OCI-LY3 (cell line): ENCODE data around the gene LRRC23.

ENCODE experiments used
- H2AFZ ChIP-seq: fragments of 200-600, 300-600 bp; shearing (Covaris generic); 2 replicates; pipeline ENCODE4 v1.6.0; 2014; ENCODE audit warnings: antibody characterized with exemption, low read depth, low read length
- H3K27ac ChIP-seq: fragments of 200-600, 300-600 bp; sonication (generic); 2 replicates; pipeline ENCODE4 v1.5.1; 2014; ENCODE audit warnings: mild to moderate bottlenecking, low read length, moderate library complexity, mixed read lengths
- H3K27me3 ChIP-seq: fragments of 200-600, 300-600 bp; sonication (generic); 2 replicates; pipeline ENCODE4 v1.6.1; 2014; ENCODE audit warnings: low read depth, low read length, mixed read lengths
- H3K36me3 ChIP-seq: fragments of 200-600, 300-600 bp; sonication (generic); replicated peaks from 2 replicates; pipeline ENCODE3; 2014; ENCODE audit warnings: low read depth, low read length, mixed read lengths
- H3K4me1 ChIP-seq: fragments of 300-600, 200-600 bp; sonication (generic); 2 replicates; pipeline ENCODE4 v1.6.1; 2014; ENCODE audit warnings: low read length, mixed read lengths
- H3K4me2 ChIP-seq: fragments of 200-600, 300-600 bp; sonication (generic); 2 replicates; pipeline ENCODE4 v1.6.1; 2014; ENCODE audit warnings: low read length, mixed read lengths
- H3K4me3 ChIP-seq: fragments of 300-600, 200-600 bp; sonication (generic); 2 replicates; pipeline ENCODE4 v1.5.1; 2014; ENCODE audit warnings: antibody characterized with exemption, mild to moderate bottlenecking, low read length, moderate library complexity
- H3K79me2 ChIP-seq: fragments of 300-600, 200-600 bp; shearing (Covaris generic); 2 replicates; pipeline ENCODE4 v1.6.1; 2014; ENCODE audit warnings: mild to moderate bottlenecking, low read length, mixed read lengths
- H3K9ac ChIP-seq: fragments of 300-600, 200-600 bp; shearing (Covaris generic); 2 replicates; pipeline ENCODE4 v1.6.0; 2014; ENCODE audit warnings: mild to moderate bottlenecking, low read length, moderate library complexity
- H3K9me3 ChIP-seq: fragments of 200-600, 300-600 bp; shearing (Covaris generic); 2 replicates; pipeline ENCODE4 v1.6.1; 2014; ENCODE audit warnings: low read length, mixed read lengths; ENCODE audit not compliant: insufficient read depth
- H4K20me1 ChIP-seq: fragments of 200-600, 300-600 bp; sonication (generic); 2 replicates; pipeline ENCODE4 v1.6.1; 2016; ENCODE audit warnings: low read length, mixed read lengths; ENCODE audit not compliant: insufficient read depth
- CTCF ChIP-seq: fragments of 200-600, 300-600 bp; sonication (generic); IDR thresholded peaks from 2 replicates; pipeline ENCODE4 v1.5.1; 2014; ENCODE audit warnings: antibody characterized with exemption, low read length, low read depth
- EZH2phosphoT487 ChIP-seq: fragments of 200-600 bp; shearing (Covaris generic); IDR thresholded peaks from 2 replicates; pipeline ENCODE4 v1.6.1; 2018; ENCODE audit warnings: antibody characterized with exemption, mixed run types, low read depth

The LRRC23 gene

GRCh38 chr12:6915789-6916285, 11.2 kb downstream of the LRRC23 start:
- Histone ChIP-seq H3K4me1 (peaks cover 14% of the 10 kb centered on the region), H3K27ac (no peak overlapping the region), H3K9me3 (no peaks in the 10 kb centered on the region), H2AFZ (no peak overlapping the region), H3K79me2 (peaks cover 13% of the 10 kb centered on the region), H3K9ac (no peak overlapping the region), H3K4me3 (peak overlapping the region; percentile 89), H3K36me3 (peaks cover 31% of the 10 kb centered on the region), H3K4me2 (peak overlapping the region; percentile 96), H3K27me3 (no peaks in the 10 kb centered on the region), H4K20me1 (0 out of 2 replicates have a peak, but pooled peaks cover 11% of the 10 kb centered on the region)
- no peak for TF ChIP-seq CTCF
- TF ChIP-seq EZH2phosphoT487, result no peak

DNA sequence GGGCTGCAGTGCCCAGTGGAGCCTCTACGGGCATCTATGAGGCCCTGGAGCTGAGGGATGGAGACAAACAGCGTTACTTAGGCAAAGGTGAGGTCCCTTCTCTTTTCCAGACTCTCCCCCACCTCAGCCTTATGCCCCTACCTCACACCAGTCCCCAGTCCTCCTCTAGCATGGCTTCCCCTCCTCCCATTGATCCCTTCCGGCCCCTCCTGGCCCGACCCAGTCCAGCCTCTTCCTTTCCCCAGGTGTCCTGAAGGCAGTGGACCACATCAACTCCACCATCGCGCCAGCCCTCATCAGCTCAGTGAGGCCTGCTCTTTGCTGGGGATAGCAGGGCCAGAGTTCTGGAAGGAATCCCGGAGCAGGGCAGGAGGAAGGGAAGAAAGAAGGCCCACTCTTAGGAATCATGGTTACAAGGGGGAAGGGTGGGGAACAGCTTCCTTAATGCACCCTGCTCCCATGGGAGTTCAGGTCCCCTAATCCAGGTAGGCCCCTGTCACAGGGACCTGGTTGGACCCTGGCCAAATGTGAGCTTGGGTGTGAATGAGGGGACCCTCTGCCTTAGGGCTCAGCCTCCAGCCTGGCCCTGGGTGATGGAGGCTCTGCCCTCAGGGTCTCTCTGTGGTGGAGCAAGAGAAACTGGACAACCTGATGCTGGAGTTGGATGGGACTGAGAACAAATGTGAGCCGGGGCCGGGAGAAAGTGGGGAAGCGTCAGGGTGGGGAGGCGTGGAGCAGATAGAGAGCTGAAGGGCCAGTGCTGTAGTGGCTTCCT, 12.0 kb downstream of the LRRC23 start:
- Histone ChIP-seq H3K79me2 (peaks cover 13% of the 10 kb centered on the region), H2AFZ (no peak overlapping the region), H3K4me3 (no peak overlapping the region), H3K36me3 (peaks cover 35% of the 10 kb centered on the region), H3K9ac (no peak overlapping the region), H3K27ac (no peak overlapping the region), H3K9me3 (no peaks in the 10 kb centered on the region), H4K20me1 (0 out of 2 replicates have a peak, but pooled peaks cover 11% of the 10 kb centered on the region), H3K4me2 (no peak overlapping the region), H3K4me1 (peaks cover 14% of the 10 kb centered on the region), H3K27me3 (no peaks in the 10 kb centered on the region)
- TF ChIP-seq EZH2phosphoT487 (no peak), CTCF (no peak)

DNA sequence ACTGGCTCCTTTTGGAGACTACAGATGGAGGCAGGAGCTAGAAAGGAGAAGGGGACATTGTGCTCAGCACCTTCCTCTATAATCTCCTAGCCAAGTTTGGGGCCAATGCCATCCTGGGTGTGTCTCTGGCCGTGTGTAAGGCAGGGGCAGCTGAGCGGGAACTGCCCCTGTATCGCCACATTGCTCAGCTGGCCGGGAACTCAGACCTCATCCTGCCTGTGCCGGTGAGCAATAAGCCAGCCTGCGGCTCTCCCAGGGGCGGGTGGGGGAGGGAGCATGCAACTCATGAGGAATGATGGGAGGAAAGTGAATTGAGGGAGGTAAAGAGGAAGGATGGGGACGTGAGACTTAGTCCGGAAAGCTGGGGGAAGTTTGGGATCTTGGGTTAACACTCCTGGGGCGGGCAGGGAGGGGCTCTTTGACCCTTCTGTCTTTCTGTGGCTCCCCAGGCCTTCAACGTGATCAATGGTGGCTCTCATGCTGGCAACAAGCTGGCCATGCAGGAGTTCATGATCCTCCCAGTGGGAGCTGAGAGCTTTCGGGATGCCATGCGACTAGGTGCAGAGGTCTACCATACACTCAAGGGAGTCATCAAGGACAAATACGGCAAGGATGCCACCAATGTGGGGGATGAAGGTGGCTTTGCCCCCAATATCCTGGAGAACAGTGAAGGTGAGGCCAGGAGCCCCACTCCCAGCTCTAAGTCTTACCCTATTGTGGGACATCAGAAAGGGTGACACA, 13.0 kb downstream of the LRRC23 start:
- no peak overlapping the region for H3K27ac ChIP-seq
- no peak overlapping the region for H3K4me2 ChIP-seq

More for the DNA sequence above, 13.0 kb downstream of the LRRC23 start:
- 0 out of 2 replicates have a peak, but pooled peaks cover 11% of the 10 kb centered on the region for H4K20me1 ChIP-seq
- H3K79me2 ChIP-seq, result peaks cover 13% of the 10 kb centered on the region
- H3K4me1 ChIP-seq, result peaks cover 24% of the 10 kb centered on the region
- H3K9ac ChIP-seq, result no peak overlapping the region
- H3K36me3 ChIP-seq, result peaks cover 42% of the 10 kb centered on the region
- no peak overlapping the region for H3K4me3 ChIP-seq
- no peaks in the 10 kb centered on the region for H3K27me3 ChIP-seq
- no peaks in the 10 kb centered on the region for H3K9me3 ChIP-seq
- H2AFZ ChIP-seq, result no peak overlapping the region
- no peak for TF ChIP-seq EZH2phosphoT487
- TF ChIP-seq CTCF, result no peak
